HEK293T (cell line): ENCODE data around the gene NID1.

Experiments
- BHLHE40 ChIP-seq: fragments of 450-650 bp; IDR thresholded peaks from 2 replicates; pipeline ENCODE4 v1.6.1; 2016; ENCODE audit warnings: mild to moderate bottlenecking, moderate library complexity, borderline replicate concordance
- CTBP1 ChIP-seq: fragments of 450-650 bp; IDR thresholded peaks from 2 replicates; pipeline ENCODE4 v1.6.1; 2016; ENCODE audit warnings: borderline replicate concordance
- ELF4 ChIP-seq: fragments of 450-650 bp; IDR thresholded peaks from 2 replicates; pipeline ENCODE4 v1.6.1; 2017; ENCODE audit warnings: antibody characterized with exemption
- FOXA1 ChIP-seq: fragments of 450-650 bp; IDR thresholded peaks from 2 replicates; pipeline ENCODE4 v1.6.1; 2016; ENCODE audit warnings: mild to moderate bottlenecking
- FOXM1 ChIP-seq: fragments of 450-650 bp; IDR thresholded peaks from 2 replicates; pipeline ENCODE4 v1.6.1; 2017; ENCODE audit warnings: mild to moderate bottlenecking, borderline replicate concordance
- PKNOX1 ChIP-seq: fragments of 450-650 bp; IDR thresholded peaks from 2 replicates; pipeline ENCODE4 v1.6.1; 2016
- SUZ12 ChIP-seq: fragments of 450-650 bp; IDR thresholded peaks from 2 replicates; pipeline ENCODE4 v1.6.1; 2016; ENCODE audit warnings: mild to moderate bottlenecking

- TF ChIP-seq BHLHE40 (no peak), ELF4 (no peak), FOXM1 (no peak), CTBP1 (no peak), SUZ12 (no peak), FOXA1 (no peak), PKNOX1 (no peak)
Measured at GRCh38 chr1:235932090-235932510, 132.8 kb downstream of the NID1 start.
